8988T (cell line): Measurements from ENCODE around the gene LAMP2.
A peak's percentile ranks its signal among the peaks of the same experiment; 100 is the strongest.

Experiments used
- DNase-seq: peaks from one replicate; pipeline ENCODE4 v3.0.0; 2011

The LAMP2 gene

DNA sequence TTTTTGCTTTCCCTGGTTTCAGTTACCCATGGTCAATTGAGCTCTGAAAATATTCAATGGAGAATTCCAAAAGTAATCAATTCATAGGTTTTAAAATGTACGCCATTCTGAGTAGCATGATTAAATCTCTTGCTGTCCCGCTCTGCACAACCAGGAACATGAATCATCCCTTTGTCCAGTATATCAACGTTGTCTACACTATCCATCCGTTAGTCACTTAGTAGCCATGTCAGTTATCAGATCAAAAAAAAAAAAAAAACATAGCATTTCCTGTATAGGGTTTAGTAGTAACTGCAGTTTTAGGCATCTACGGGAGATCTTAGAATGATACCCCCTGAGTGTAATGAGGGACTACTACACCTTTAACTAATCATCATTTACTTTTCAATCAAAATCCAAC is 15.1 kb downstream of the LAMP2 start:
- no peak for DNase-seq

DNA sequence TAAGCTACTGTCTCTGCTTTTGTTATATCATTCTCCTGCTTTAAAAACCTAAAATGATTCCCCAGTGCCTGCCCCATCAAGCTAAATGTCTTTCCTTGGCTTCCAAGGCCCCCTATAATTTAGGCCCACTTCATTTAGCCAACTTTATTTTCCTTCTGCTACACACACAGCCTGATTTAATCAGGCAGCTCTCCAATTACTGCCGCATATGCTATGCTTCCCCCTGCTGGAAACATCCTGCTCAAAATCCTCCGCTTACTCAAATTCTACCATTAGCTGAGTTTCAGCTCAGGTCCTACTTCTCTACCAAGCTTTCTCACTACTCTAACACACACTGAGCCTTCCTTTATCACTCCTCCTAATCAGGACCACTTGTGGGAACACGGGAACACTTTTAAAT is 17.0 kb downstream of the LAMP2 start:
- peak; percentile 21 for DNase-seq

DNA sequence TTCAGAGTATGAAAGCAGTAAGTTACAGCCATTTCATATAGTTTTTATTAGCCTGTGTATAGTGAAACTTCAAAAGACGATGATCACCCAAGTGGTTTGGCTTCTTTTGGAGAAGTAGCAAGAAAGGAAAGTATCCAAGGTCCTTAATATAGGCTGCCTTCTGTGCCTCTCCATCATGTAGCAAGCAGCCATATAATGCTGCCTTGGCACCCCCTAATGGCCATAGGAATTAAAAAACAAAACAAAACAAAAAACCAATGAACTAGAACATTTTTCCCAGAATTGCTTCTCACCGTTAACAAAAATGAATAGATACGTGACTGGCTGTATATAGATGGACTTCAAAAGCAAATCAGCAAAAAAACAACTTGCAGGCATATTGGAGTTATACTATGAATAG is 18.9 kb downstream of the LAMP2 start:
- no peak for DNase-seq

DNA sequence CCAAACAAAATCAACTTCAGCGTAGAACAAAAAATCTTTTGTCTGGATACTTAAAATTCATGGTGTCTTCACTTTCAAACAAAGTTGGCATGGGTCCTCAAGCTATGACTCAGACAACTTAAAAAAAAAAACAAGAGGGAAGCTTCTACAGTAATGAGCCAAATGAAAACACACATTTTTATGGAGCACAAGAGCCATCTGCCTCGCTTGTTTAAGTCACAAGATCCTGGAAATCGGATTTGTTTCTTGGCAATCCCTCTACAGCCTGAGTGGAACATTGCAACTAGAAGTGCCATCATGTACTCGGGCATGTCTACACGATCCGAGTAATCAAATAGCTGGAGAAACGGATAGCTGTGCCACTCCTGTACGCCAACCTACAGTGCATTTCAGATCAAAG is 22.6 kb downstream of the LAMP2 start:
- no peak for DNase-seq

DNA sequence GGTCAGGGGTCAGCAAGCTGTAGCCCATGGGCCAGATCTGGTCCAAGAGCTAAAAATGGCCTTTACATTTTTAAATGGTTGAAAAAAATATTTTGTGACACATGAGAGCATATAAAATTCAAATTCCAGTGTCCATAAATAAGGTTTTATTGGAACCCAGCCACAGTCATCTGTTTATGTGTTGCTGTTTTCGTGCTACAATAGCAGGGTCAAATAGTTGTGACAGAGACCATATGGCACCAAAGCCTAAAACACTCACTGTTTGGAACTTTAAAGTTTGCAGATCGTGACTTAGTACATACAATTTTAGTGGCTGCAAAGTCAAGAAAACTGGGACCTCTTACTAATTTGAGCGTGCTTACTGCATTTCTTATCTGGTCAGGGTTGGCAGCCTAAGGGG is 29.2 kb downstream of the LAMP2 start:
- no peak for DNase-seq

DNA sequence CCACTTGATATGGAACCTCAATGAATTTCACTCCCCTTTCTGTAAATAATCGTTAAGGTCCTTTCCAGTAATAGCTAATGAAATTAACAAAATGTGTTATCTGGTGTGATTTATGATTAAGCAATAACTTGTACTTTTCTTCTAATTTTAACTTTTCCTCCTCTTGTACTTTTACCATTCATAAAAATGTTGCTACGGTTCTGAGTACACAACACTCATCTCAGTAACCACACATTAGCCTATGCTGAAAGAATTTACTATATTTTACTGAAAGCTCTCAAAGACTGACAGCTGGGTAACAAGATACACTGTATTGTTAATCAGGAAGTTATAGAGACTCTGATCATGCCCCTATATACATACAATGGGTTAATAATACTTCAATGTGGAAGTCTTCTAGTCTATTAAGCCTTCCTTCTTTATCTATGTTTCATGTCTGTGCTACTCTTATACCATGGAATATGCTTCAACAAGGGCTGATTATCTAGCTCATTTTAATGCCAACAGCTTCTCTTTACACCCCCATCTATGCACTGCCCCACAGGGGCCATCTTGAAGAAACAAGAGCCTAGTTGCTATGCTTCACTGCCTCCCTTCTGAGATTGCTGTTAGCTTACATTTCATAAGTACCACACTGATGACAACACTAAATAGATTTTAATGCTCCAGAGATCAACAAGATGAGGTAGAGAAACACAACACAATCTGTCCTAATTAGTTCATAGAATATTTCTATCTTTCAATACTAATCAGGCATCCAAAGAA is 39.1 kb downstream of the LAMP2 start:
- no peak for DNase-seq

DNA sequence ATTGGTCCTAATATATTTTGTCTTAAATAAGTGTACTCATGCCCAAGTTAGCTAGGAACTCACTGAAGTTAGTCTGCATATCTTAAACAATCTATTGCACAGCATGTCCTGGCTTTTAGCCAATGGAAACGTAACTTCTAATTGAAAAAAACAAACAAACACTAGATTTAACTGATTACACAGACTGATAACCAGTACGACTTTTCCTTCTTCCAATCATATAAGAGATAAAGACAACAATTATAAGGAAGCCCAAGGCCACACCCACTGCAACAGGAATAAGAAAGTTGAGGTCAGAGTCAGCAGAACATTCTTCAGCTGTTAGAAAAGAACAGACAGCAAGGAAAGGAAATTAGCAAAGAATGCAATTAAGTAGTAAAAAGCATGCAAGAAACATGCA is 40.8 kb downstream of the LAMP2 start:
- no peak for DNase-seq

DNA sequence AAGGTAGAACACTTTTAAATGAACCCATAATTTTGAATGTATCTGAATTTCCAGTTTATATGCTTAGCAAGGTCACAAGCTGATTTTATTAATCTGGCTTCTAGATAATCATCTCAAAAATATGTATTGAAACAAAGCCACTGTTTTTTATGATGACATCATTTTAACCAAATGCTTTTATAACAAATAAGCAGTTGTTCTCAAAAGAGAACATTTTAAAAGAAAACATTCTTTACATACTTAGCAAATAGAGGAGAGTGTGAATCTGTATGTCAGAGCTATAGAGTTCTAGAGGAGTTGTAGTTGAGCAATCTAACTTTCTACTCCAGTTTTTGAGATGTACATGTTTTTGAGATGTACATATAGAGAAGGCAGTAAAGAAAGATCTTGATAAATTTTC is 42.5 kb downstream of the LAMP2 start:
- no peak for DNase-seq

DNA sequence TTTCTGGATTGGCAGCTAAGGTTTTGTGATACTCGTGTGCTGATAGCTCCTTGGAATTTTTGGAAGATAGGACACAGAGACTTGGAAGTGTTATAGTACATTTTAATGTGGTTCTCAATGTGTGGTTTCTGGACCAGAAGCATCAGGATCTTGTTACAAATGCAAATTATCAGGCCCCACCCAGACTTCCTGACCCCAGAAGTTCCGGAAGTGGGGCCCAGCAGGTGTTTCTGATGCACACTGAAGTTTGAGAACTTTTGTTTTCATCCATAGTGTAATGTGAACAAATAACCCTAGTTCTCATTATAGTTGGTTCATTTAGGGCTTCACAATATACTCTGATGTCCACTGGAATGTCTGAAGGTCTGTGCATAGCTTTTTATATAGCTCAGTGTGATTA is 49.6 kb downstream of the LAMP2 start:
- DNase-seq, result no peak

DNA sequence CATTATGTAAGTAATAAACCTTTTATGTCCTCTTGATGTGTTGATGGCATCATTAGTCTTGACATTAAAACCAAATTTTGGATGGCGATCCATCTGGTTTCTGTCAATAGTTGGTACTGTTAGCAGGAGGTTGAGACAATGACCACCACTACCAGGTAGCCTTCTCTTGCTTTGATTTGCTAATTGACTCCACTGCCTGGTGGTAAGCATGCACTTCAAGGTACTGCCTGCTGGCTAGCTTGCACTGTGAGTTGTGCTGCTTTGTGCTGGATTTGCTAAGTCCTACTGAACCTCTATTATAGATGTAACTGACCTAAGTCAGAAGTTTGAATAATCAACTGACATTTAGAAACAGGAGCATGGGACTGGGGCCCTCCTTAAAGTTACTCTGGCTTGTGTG is 60.9 kb downstream of the LAMP2 start:
- no peak for DNase-seq

DNA sequence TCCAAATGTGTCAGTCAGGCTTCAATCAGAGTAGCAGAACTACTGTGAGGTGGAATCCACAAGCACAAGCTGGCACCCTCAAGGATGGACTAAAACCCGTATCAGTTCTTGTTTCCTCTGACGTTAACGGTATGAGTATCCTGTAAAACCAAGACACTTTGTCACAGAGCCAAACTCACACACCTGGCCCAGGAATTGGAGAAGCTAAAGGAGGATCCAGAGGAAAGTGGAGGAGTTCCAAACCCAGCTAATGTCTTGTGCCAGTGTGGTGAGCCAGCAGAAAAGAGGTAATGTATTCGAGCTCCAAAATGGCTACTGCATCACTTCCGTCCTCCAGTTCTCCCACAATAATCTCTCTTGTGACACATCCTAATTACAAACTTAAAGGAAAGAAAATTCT is 62.5 kb downstream of the LAMP2 start:
- no peak for DNase-seq

DNA sequence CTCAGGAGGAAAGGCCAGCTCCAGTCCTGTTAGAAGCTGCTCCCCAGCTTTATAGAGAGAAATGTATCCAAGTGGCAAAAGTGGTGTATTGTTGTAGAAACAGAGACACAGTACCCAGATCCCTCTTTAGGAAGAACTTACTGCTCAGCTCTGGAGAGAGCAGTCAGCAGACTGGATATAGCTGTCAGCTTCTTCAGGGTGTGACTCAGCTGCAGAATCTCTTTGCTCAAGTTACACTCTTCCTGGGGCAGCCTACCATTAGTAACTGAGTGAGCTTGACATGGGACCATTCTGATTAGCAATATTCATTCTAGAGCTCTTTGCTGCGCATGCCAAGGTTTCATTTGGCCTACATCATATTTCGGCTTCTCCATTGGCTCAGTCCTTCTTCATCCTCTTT is 66.7 kb downstream of the LAMP2 start:
- no peak for DNase-seq

DNA sequence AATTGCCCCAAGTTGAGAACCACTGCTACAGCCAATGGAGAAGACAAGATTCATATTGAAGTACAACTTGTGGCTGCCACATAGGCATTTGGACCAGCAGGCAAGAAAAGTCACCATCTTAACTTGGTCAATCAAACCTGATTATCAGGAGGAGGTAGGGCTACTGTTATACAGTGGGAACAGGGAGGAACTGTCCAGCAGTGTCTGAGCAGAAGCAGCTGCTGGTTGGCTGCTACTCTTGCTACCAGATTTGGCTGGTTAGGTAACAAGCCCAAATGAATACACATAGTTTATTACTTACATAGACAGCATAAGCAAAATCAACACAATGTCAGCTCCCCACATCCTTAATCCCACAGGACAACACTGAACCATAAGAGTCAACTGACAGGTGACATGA is 67.8 kb downstream of the LAMP2 start:
- no peak for DNase-seq

DNA sequence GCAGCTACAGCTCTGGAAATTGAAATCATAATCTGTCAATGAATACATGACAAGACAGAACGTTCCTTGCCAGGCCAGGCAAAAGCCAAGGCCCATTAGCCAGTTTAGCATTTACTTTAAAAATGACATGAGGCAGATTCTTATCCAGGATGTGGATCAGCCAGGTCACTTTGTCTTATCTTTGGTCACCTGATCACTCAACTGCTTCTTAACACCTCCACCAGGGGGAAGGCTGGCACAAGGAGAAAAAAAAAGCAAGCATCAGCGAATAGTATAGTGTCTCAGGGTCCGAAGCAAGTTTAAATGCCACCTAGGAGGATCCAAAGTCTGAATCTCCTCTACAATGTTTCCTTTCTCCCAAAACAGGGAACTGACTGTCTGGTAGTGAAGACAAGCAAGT is 88.4 kb downstream of the LAMP2 start:
- DNase-seq, result no peak

DNA sequence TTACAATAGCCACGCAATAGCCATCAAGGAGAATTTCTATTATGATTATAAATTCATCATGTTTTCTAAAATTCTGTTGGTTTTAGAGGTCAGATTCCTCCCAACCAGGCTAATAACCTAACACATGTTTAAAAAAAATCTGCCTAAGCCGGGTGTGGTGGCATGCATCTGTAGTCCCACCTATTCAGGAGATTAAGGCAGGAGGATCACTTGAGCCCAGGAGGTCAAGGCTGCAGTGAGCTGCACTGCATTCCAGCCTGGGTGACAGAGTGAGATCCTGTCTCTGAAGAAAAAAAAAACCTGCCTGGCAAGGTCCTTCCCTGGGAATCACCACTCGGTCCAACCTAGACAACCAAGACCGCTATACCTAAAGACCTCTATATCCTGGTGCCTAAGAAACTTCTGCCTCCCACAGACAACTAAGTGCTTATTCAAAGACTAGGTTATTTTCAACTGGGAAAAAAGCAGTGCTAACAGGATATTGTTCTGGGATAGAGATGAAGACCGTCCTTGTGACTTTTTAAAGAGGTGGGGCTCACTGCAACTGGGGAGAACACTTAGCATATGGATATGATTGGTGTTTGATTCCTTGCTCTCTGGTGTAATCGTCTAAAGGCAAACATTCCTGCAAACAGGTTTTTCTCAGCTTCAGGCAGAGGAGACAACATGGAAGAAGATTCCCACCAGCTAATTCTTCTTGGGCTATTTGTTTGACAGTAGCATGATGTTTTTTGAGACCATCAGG is 89.0 kb downstream of the LAMP2 start:
- DNase-seq, result no peak

DNA sequence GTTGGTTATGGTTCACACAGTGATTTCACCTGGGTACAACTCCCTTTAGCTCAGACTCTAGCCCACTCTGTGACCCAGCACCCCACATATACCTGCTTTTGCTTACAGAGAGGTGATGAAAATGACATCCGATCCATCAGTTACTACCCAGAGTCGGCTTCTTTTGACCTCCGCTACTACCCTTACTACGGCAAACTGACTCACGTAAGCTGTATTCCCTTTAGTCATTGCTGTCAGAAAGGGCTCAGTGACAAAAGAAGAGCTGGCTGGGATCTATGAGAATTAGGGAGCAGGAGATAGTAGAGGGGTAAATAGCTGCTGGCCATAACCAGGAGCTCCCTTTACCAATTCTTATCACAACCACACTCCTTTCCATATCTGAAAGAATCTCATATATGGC is 90.5 kb downstream of the LAMP2 start:
- DNase-seq, result no peak
